Gastrocnemius medialis (tissue), 4 donors: Measurements from ENCODE around the gene ST7.

ENCODE experiments used
- CTCF ChIP-seq, 5 experiments: fragments of 450-650 bp in 3 of 5; fragments of 200-600 bp in 2 of 5; sonication (generic) in 2 of 5; IDR thresholded peaks in 4 of 5; conservative IDR thresholded peaks in 1 of 5; 1 replicate in 4 of 5; 2 replicates in 1 of 5; pipeline ENCODE4 v1.5.1; 2016 to 2019; ENCODE audit warnings: antibody characterized with exemption in 5 of 5, mild to moderate bottlenecking in 3 of 5, moderate library complexity in 3 of 5
- POLR2A ChIP-seq, 2 donors: fragments of 450-650 bp; IDR thresholded peaks; one replicate each; pipeline ENCODE4 v1.6.1; 2017; ENCODE audit warnings: antibody characterized with exemption in 2 of 2, mild to moderate bottlenecking in 2 of 2, moderate library complexity in 2 of 2

GRCh38 chr7:117129521-117129955 lies 176.2 kb downstream of the ST7 start:
- no peak for TF ChIP-seq CTCF (IDR thresholded peaks at IDR 0.05 in 4 of 5, conservative IDR thresholded peaks at IDR 0.05 in 1 of 5)
- no peak for TF ChIP-seq POLR2A (IDR thresholded peaks at IDR 0.05)
